T-helper 2 cell treated with Interferon-gamma antibody and Interleukin-4, amounts not matched to agents 5 μg/mL and 100 μg/mL, for 36 hours (primary cell): ENCODE results near the gene SNN.

Experiments used
- DNase-seq: peaks from one replicate; pipeline ENCODE4 v3.0.0; 2021; ENCODE audit warnings: low spot score
- H3K27ac Mint-ChIP-seq: one replicate; pipeline ENCODE4 v1.8.0; 2021; ENCODE audit warnings: mild to moderate bottlenecking, mixed read lengths
- H3K27me3 Mint-ChIP-seq: one replicate; pipeline ENCODE4 v1.8.0; 2021; ENCODE audit warnings: low read depth, mixed read lengths
- H3K36me3 Mint-ChIP-seq: one replicate; pipeline ENCODE4 v1.8.0; 2021; ENCODE audit warnings: low read depth, mixed read lengths
- H3K4me1 Mint-ChIP-seq: one replicate; pipeline ENCODE4 v1.8.0; 2021; ENCODE audit warnings: low read depth, mixed read lengths
- H3K4me3 Mint-ChIP-seq: one replicate; pipeline ENCODE4 v1.8.0; 2022; ENCODE audit warnings: mild to moderate bottlenecking, moderate library complexity, mixed read lengths
- H3K9me3 Mint-ChIP-seq: one replicate; pipeline ENCODE4 v1.8.0; 2021; ENCODE audit warnings: mixed read lengths

SNN gene

GRCh38 chr16:11674818-11675560 lies 6.7 kb downstream of the SNN start:
- Mint-ChIP-seq H3K9me3 (no peaks in the 10 kb centered on the region), H3K36me3 (peaks cover 30% of the 10 kb centered on the region), H3K27me3 (no peaks in the 10 kb centered on the region), H3K4me1 (peaks cover 37% of the 10 kb centered on the region), H3K4me3 (no peak overlapping the region), H3K27ac (peak overlapping the region; percentile 68)
- DNase-seq, result no peak

- Mint-ChIP-seq H3K4me1 (peaks cover 36% of the 10 kb centered on the region), H3K9me3 (no peaks in the 10 kb centered on the region), H3K27ac (no peak overlapping the region), H3K36me3 (peaks cover 38% of the 10 kb centered on the region), H3K4me3 (no peak overlapping the region), H3K27me3 (no peaks in the 10 kb centered on the region)
- no peak for DNase-seq
These were observed 7.6 kb downstream of the SNN start for GRCh38 chr16:11675561-11676511.

DNA sequence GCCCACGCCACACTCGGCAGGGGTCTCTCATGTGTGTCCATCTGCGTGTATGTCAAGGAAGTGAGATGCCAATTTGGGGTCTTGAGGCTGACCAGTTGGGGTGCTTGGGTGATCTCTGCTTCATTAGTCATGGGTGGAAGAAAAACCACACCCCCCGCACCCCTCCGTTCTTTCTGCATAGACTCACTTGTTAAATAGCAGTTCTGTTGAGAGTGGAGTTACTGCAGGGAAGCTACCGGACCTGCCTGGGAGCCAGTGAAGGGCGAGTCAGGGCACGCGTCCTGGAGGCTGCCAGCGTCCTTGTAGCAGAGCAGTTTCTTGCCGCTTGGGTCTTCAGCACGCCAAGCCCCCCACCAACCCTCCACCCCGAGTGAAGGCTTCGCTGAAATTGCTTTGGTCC lies 8.5 kb downstream of the SNN start:
- Mint-ChIP-seq H3K4me1 (peaks cover 39% of the 10 kb centered on the region), H3K27me3 (no peaks in the 10 kb centered on the region), H3K27ac (no peak overlapping the region), H3K9me3 (no peaks in the 10 kb centered on the region), H3K4me3 (no peak overlapping the region), H3K36me3 (peaks cover 43% of the 10 kb centered on the region)
- DNase-seq, result no peak

DNA sequence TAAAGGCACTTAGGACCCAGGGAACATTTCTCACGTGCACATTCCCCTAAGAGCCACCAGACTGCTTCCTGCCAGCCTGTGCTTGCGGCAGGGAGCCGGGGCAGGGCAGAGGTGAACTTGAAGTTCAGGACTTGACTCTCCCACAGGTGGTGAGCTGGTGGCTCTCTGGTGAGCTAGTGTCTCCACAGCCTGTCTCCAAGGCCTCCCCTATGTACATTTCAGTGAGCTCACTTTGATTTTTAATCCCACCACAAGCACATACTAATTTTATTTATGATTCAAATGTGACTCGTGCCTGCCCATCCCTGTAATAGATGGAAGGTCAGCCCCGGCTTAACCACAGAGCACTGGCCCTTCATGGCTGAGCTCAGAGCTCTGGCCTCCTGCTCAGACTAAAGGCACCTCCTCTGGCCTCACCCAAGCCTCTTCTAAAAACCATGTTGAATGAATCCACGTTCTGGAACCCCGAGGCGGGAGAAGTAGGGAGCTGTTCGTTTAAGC lies 9.2 kb downstream of the SNN start:
- no peaks in the 10 kb centered on the region for H3K27me3 Mint-ChIP-seq
- H3K36me3 Mint-ChIP-seq, result peaks cover 44% of the 10 kb centered on the region
- no peak overlapping the region for H3K4me3 Mint-ChIP-seq
- peaks cover 38% of the 10 kb centered on the region for H3K4me1 Mint-ChIP-seq
- DNase-seq, result no peak
- peak overlapping the region; percentile 42 for H3K27ac Mint-ChIP-seq
- H3K9me3 Mint-ChIP-seq, result no peaks in the 10 kb centered on the region

DNA sequence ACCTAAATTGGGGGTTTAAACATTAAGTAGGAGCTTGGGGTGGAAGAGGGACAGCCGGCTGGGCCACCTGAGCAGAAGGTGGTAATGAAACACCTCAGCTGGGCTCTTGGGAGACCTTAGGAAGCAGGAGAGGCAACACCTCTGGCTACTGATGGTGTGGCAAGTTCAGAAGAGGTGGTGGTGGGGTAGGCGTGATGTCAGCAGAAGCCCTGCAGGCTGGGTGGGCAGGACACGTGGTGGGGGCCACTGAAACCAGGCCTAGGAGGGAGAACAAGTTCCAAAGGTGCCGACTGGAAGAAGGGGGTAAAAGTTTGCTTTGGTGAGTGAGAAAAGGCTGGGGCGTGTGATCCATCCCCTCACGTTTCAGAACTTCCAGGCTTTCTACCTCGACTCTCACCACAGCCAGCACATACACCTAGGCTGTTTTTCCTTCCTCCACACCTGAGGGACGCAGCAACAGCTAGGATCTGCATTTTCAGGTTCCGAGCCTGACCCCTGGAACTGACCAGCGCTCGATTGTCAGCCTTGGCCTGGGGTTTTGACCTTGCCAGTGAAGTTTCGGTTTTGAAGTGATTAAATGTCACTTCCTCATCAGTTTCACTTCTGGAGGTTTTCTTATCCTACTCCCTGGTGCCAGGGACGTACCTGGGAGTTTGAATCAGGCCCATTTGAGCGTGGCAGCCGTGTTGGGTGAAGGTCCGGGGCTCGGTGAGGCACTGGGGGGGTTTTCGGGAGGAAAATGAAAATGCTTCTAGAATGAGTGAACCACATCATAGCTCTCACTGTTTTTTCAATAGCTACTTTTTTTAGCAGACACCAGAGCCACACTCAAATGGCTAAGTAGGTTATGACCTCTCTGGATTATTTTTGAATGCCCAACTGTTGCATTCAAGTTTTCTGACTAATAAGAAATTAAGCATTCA lies 10.0 kb downstream of the SNN start:
- no peak for DNase-seq
- Mint-ChIP-seq H3K27me3 (no peaks in the 10 kb centered on the region), H3K9me3 (no peaks in the 10 kb centered on the region), H3K4me3 (no peak overlapping the region), H3K4me1 (peaks cover 39% of the 10 kb centered on the region), H3K36me3 (peaks cover 51% of the 10 kb centered on the region), H3K27ac (peak overlapping the region; percentile 41)

DNA sequence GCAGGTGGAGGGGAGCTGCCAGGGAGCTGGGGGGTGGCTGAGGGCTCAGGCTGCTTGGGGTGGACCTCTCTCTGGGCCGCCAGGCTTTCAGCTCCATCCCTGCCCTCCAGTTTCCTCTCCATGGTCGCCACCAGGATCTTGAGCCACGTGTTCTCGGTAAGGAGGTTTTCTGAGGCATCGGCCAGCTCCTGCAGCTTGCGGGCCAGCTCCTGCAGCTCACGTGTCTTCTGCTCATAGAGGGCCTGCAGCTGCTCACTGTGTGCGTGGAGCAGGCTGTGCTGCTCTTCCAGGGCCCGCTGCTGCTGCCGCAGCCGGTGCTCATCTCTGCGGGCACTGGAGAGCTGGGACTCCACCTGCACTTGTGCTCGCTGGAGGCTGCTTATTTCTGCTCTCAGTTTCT lies 11.0 kb downstream of the SNN start:
- H3K4me3 Mint-ChIP-seq, result no peak overlapping the region

DNA sequence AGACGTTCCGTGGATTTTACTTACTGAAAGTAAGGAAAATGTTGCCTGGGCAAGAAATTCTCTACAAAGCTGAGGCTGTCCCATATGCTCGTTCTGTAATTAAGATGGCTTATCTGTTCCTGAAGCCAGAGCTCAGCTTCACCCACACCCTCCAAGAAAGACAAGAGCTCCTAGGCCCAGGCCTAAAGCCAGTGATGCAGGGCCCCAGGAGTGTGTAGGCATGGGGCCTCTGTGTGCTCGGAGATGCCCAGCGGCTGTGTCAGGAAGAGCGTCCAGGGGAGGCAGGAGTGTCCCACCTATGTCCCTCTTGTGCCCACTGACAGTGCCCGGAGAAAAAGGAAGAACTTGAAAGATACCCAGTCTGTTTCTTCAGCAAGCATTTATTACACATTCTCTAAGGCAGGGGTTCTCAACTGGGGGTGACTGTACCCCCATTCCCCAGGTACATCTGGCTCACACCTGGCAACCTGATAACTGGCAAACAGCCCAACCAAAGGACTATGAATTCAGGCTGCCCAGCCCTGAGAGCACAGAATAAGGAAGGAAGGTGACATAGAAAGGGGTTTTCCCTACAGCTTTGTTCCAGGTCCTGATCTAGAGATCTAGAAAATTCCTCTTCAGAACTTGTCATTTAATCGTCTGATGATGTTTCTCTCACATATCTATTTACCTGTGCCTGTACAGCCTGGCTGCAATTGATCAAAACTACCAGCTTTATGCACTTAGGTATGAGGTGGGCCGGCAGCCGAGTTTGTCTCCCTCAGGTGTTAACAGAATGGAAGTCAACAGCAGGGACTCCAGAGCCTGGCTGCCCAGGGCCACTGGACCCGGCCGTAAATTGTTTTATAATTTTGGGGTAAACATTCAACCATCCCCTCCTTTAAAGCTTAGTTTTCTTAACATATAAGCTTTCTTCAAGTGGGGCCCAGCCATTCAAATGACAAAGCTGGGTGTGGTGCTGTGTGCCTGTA lies 12.0 kb downstream of the SNN start:
- H3K27me3 Mint-ChIP-seq, result no peaks in the 10 kb centered on the region
- H3K4me1 Mint-ChIP-seq, result peaks cover 37% of the 10 kb centered on the region
- peaks cover 68% of the 10 kb centered on the region for H3K36me3 Mint-ChIP-seq
- peak overlapping the region; percentile 80 for H3K27ac Mint-ChIP-seq
- DNase-seq, result no peak
- H3K9me3 Mint-ChIP-seq, result no peaks in the 10 kb centered on the region
- H3K4me3 Mint-ChIP-seq, result no peak overlapping the region

More for the DNA sequence above, 11.0 kb downstream of the SNN start:
- Mint-ChIP-seq H3K27me3 (no peaks in the 10 kb centered on the region), H3K4me1 (peaks cover 39% of the 10 kb centered on the region), H3K36me3 (peaks cover 61% of the 10 kb centered on the region), H3K27ac (peak overlapping the region; percentile 68), H3K9me3 (no peaks in the 10 kb centered on the region)
- DNase-seq, result no peak

DNA sequence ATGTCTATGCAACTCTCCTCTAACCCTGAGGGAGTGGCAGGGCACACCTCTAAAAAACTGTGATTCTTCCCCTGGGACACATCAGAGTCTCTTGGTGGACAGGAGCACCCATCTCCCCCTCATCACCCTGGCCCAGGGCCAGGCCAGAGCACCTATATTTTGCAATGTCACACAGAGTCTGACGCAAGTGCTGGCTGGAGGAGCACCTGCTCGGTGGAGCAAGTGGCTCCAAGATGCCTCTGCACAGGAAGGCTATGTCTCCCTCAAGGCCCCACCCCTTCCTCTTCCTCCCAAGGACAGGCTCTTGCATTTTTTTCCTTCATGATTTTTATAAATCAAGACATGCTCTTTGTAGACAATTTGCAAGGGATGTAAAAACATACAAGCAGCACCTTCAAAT lies 13.3 kb downstream of the SNN start:
- Mint-ChIP-seq H3K4me1 (peaks cover 34% of the 10 kb centered on the region), H3K36me3 (peaks cover 72% of the 10 kb centered on the region)

DNA sequence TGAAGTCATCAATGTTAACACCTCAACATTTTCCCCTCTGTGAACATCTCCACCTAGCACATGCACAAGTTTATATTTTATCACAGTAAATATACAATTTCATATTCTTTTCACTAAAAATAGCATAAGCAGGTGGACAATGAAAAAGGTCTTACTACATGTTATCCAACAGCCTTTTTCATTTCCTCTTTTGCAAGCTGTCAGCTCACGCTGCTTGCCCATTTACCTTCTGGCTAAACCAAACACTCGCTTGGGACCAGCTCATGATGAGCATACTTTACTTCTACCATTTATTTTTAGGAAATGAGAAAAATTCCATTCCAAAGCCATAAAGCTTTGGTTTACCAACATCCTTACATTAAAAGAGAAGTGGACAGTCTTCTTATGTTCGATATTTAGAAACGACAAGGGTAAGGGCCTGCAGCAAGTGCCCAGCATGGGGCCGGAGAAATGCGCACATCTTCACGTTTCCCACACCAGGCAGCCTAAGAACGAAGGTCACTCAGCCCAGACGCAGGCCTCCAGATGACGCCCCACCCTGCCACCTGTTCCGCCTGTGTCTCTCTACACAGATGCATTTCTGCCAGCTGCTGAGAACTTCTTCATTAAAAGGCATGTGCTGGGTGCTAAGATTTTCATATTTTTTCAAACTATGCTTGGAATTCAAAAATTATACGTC lies 13.9 kb downstream of the SNN start:
- no peak for DNase-seq
- Mint-ChIP-seq H3K27ac (peak overlapping the region; percentile 80), H3K27me3 (no peaks in the 10 kb centered on the region), H3K4me3 (peak overlapping the region; percentile 77), H3K9me3 (no peaks in the 10 kb centered on the region), H3K4me1 (peaks cover 34% of the 10 kb centered on the region), H3K36me3 (peaks cover 74% of the 10 kb centered on the region)

More for the DNA sequence above, 13.3 kb downstream of the SNN start:
- DNase-seq, result no peak
- Mint-ChIP-seq H3K4me3 (peak overlapping the region; percentile 77), H3K27ac (peak overlapping the region; percentile 80), H3K27me3 (no peaks in the 10 kb centered on the region), H3K9me3 (no peaks in the 10 kb centered on the region)

DNA sequence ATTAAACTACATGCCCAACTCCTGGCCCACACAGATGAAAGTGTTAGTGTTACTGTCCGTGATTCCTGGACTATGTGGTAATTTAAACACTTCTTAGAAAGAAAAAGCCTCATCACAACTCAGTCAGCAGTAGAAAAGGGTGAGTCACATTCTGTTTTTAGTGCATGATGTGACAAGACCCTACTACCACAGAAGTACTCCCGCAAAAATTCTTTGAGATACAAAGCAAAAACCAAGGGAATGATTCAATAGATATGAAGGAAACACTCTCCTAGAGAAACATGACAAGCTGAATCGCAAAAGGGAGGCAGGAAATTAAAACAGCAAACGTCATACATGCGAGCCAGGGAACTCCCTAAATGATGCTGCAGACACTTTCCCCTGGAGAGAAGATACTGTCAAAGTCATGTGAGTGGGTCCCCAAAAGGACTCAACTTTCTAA lies 14.4 kb downstream of the SNN start:
- H3K27ac Mint-ChIP-seq, result peak overlapping the region; percentile 72
- no peak for DNase-seq

GRCh38 chr16:11683145-11683544 lies 14.9 kb downstream of the SNN start:
- Mint-ChIP-seq H3K27ac (no peak overlapping the region), H3K27me3 (no peaks in the 10 kb centered on the region), H3K4me1 (peaks cover 36% of the 10 kb centered on the region), H3K9me3 (no peaks in the 10 kb centered on the region), H3K36me3 (peaks cover 73% of the 10 kb centered on the region), H3K4me3 (no peak overlapping the region)
- no peak for DNase-seq

More for the DNA sequence above, 14.4 kb downstream of the SNN start:
- no peaks in the 10 kb centered on the region for H3K9me3 Mint-ChIP-seq
- peaks cover 73% of the 10 kb centered on the region for H3K36me3 Mint-ChIP-seq
- no peak overlapping the region for H3K4me3 Mint-ChIP-seq
- H3K27me3 Mint-ChIP-seq, result no peaks in the 10 kb centered on the region
- H3K4me1 Mint-ChIP-seq, result peaks cover 35% of the 10 kb centered on the region
